GM12891 (cell line): ENCODE results near the gene PEDS1.

Experiments used
- PAX5 ChIP-seq: IDR thresholded peaks from 2 replicates; pipeline ENCODE4 v1.6.1; 2011; ENCODE audit warnings: low read length, moderate library complexity, mild to moderate bottlenecking; ENCODE audit not compliant: insufficient read depth, severe bottlenecking
- POLR2A ChIP-seq: IDR thresholded peaks from 2 replicates; pipeline ENCODE4 v1.6.1; 2011; ENCODE audit warnings: low read depth, low read length, control low read depth
- POLR2AphosphoS5 ChIP-seq: IDR thresholded peaks from 2 replicates; pipeline ENCODE4 v1.6.1; 2011; ENCODE audit warnings: low read depth, low read length, control low read depth

GRCh38 chr20:50141018-50141675 is 12.4 kb downstream of the PEDS1 start:
- no peak for TF ChIP-seq POLR2A
- no peak for TF ChIP-seq POLR2AphosphoS5
- no peak for TF ChIP-seq PAX5
